ENCODE results near the gene IGFBP5. TPM values are rescaled to one million over a fixed set of nuclear protein-coding genes. Genes with fewer than 3 reads are reported as not detected.

IGFBP5 gene
- polyA plus RNA-seq, 1 of the 3 experiments (the other 2 are of a cell fraction): 323 TPM

DNA sequence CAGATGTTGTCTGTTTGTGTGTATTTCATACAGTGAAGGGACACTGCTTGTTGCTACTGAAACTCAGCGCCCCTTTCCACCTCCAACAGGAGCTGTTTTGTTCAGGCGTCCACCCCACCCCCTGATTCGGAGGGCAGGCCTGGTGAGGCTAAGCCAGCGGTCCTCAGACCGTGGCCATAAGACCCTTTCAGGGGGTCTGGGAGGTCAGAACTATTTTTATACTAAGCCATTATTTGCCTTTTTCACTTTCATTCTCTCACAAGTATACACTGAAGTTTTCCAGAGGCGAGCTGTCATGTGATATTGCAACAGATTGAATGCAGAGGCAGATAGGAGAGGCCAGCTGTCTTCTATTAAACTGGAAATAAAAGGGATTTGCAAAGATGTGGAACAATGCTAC, 39.7 kb upstream of the IGFBP5 start (continued):
- TF ChIP-seq TAF1 (IDR thresholded peaks at IDR 0.05; ENCODE audit: borderline replicate concordance, low read depth, low read length) (no peak), RXRA (IDR thresholded peaks at IDR 0.05; ENCODE audit: borderline replicate concordance, low read depth) (no peak), MXI1 (IDR thresholded peaks at IDR 0.05; ENCODE audit: low read depth, low read length) (no peak), REST (IDR thresholded peaks at IDR 0.05; ENCODE audit: low read depth, low read length) (no peak)
- TF ChIP-seq, protein P1, sequence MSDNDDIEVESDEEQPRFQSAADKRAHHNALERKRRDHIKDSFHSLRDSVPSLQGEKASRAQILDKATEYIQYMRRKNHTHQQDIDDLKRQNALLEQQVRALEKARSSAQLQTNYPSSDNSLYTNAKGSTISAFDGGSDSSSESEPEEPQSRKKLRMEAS (IDR thresholded peaks at IDR 0.05; ENCODE audit: low read depth): no peak; the same call in 1 of the 2 replicates

DNA sequence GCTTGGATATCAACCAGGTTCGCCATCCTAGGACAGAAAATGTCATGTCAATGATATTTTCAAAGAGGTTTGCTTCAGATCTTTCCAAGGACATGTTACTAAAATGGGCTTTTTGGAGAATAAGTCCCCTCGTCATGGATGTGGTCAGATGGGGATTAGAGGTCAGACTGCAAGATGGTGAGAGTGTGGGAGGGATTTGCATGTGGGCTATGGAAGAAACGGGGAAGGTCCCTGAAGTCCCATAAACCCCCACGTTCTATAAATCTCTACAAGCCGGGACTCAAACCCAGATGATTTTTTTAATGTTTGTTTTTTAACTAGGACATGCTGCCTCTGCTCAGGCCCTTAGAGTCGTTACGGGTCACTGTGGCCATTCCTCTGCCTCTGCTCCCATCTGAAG, 37.7 kb upstream of the IGFBP5 start:
- H3K27ac ChIP-seq (ENCODE audit: low read depth in 2 of 2, low read length in 1 of 2): no peak overlapping the region; a peak in 1 of 4 replicates
- H3K9ac ChIP-seq: no peak overlapping the region
- H3K4me2 ChIP-seq: no peak overlapping the region
- ChIA-PET CTCF (interaction anchor here (0.8 kb wide), 1 partner anchor 1260 kb away, joined by 3 read pairs; no protein-coding TSS in a partner anchor), POLR2A (no interaction called here)
- H3K36me3 ChIP-seq (replicated peaks in 1 of 2; ENCODE audit: control insufficient read depth in 1 of 2, insufficient read depth in 2 of 2, low read length in 1 of 2): no peaks in the 10 kb centered on the region
- H3K4me3 ChIP-seq (ENCODE audit: low read depth in 2 of 2, low read length in 1 of 2): no peak overlapping the region
- no peaks in the 10 kb centered on the region for H3K9me3 ChIP-seq
- WGBS (ENCODE audit: low lambda C conversion rate): 74% methylated on average over 7 of the region's 7 CpGs
- no peaks in the 10 kb centered on the region for H4K20me1 ChIP-seq (ENCODE audit: insufficient read depth)
- 0 out of 2 replicates have a peak, but pooled peaks cover 4% of the 10 kb centered on the region for H3K27me3 ChIP-seq (ENCODE audit: insufficient read depth)
- no peaks in the 10 kb centered on the region for H3F3A ChIP-seq (replicated peaks; ENCODE audit: insufficient read depth)
- no peaks in the 10 kb centered on the region for H3K9me2 ChIP-seq
- H2AFZ ChIP-seq (ENCODE audit: low read depth): no peak overlapping the region
- TF ChIP-seq CHD2 (IDR thresholded peaks at IDR 0.05; ENCODE audit: low read length, partially characterized antibody) (no peak), MXI1 (IDR thresholded peaks at IDR 0.05; ENCODE audit: low read depth, low read length) (no peak), RFX5 (IDR thresholded peaks at IDR 0.05; ENCODE audit: low read length) (no peak), SIN3A (IDR thresholded peaks at IDR 0.05; ENCODE audit: borderline replicate concordance, low read depth, low read length) (no peak), EP300 (IDR thresholded peaks at IDR 0.05; ENCODE audit: borderline replicate concordance in 1 of 2, low read depth in 1 of 2, low read length in 1 of 2) (no peak), POLR2AphosphoS5 (IDR thresholded peaks at IDR 0.05; ENCODE audit: low read depth, low read length) (no peak), YY1 (IDR thresholded peaks at IDR 0.05; ENCODE audit: low read depth) (no peak)
- H3K4me1 ChIP-seq (ENCODE audit: control insufficient read depth in 1 of 2, insufficient read depth in 2 of 2, low read depth in 1 of 2, low read length in 1 of 2): peaks cover 0 to 33% of the 10 kb centered on the region in 2 experiments; a peak in 2 of 4 replicates
- DNase-seq: no peak
- no peaks in the 10 kb centered on the region for H3K79me2 ChIP-seq (ENCODE audit: insufficient read depth)

GRCh38 chr2:216732334-216732733, 37.0 kb upstream of the IGFBP5 start:
- POLR2A ChIA-PET: no interaction called here
- H3K9me2 ChIP-seq: no peaks in the 10 kb centered on the region
- H3F3A ChIP-seq (replicated peaks; ENCODE audit: insufficient read depth): no peaks in the 10 kb centered on the region
- no peaks in the 10 kb centered on the region for H4K20me1 ChIP-seq (ENCODE audit: insufficient read depth)
- whole genome bisulfite sequencing (ENCODE audit: low lambda C conversion rate): 51% methylated on average over 6 of the region's 7 CpGs
- TF ChIP-seq RAD21 (IDR thresholded peaks at IDR 0.05; ENCODE audit: low read length) (no peak), NFIC (IDR thresholded peaks at IDR 0.05; ENCODE audit: borderline replicate concordance) (no peak), RCOR1 (IDR thresholded peaks at IDR 0.05; ENCODE audit: low read length) (no peak), RFX5 (IDR thresholded peaks at IDR 0.05; ENCODE audit: low read length) (no peak), REST (IDR thresholded peaks at IDR 0.05; ENCODE audit: low read depth, low read length) (no peak), NRF1 (IDR thresholded peaks at IDR 0.05; ENCODE audit: low read depth, low read length) (no peak), EP300 (IDR thresholded peaks at IDR 0.05; ENCODE audit: borderline replicate concordance in 1 of 2, low read depth in 1 of 2, low read length in 1 of 2) (no peak), TAF1 (IDR thresholded peaks at IDR 0.05; ENCODE audit: borderline replicate concordance, low read depth, low read length) (no peak)
- TF ChIP-seq, protein P2, sequence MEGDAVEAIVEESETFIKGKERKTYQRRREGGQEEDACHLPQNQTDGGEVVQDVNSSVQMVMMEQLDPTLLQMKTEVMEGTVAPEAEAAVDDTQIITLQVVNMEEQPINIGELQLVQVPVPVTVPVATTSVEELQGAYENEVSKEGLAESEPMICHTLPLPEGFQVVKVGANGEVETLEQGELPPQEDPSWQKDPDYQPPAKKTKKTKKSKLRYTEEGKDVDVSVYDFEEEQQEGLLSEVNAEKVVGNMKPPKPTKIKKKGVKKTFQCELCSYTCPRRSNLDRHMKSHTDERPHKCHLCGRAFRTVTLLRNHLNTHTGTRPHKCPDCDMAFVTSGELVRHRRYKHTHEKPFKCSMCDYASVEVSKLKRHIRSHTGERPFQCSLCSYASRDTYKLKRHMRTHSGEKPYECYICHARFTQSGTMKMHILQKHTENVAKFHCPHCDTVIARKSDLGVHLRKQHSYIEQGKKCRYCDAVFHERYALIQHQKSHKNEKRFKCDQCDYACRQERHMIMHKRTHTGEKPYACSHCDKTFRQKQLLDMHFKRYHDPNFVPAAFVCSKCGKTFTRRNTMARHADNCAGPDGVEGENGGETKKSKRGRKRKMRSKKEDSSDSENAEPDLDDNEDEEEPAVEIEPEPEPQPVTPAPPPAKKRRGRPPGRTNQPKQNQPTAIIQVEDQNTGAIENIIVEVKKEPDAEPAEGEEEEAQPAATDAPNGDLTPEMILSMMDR (IDR thresholded peaks at IDR 0.05): no peak
- no peak overlapping the region for H3K9ac ChIP-seq
- CTCF ChIA-PET: no interaction called here
- no peaks in the 10 kb centered on the region for H3K36me3 ChIP-seq (replicated peaks in 1 of 2; ENCODE audit: control insufficient read depth in 1 of 2, insufficient read depth in 2 of 2, low read length in 1 of 2)
- H3K4me1 ChIP-seq (ENCODE audit: control insufficient read depth in 1 of 2, insufficient read depth in 2 of 2, low read depth in 1 of 2, low read length in 1 of 2): peaks cover 0 to 33% of the 10 kb centered on the region in 2 experiments; a peak in 2 of 4 replicates
- H3K27me3 ChIP-seq (ENCODE audit: insufficient read depth): 0 out of 2 replicates have a peak, but pooled peaks cover 4% of the 10 kb centered on the region
- DNase-seq: no peak
- no peak overlapping the region for H3K4me2 ChIP-seq
- H3K27ac ChIP-seq (ENCODE audit: low read depth in 2 of 2, low read length in 1 of 2): no peak overlapping the region
- no peak overlapping the region for H2AFZ ChIP-seq (ENCODE audit: low read depth)
- H3K79me2 ChIP-seq (ENCODE audit: insufficient read depth): no peaks in the 10 kb centered on the region
- no peaks in the 10 kb centered on the region for H3K9me3 ChIP-seq
- H3K4me3 ChIP-seq (ENCODE audit: low read depth in 2 of 2, low read length in 1 of 2): no peak overlapping the region
